ENCODE data around the gene ZBTB16. TPM values are rescaled to one million over a fixed set of nuclear protein-coding genes. Genes with fewer than 3 reads are reported as not detected.

ZBTB16 gene
- total and polyA plus RNA-seq, 2 of the 13 experiments (the other 11 are each of a cell fraction or from before 2014, with no cell fraction given): not detected

- CTCF ChIA-PET (ENCODE audit: low intra/inter-chr PET ratio, low total read pairs): no interaction called here
- no peaks in the 10 kb centered on the region for H3K79me2 ChIP-seq (ENCODE audit: insufficient read depth, low read length)
- H3K9ac ChIP-seq (ENCODE audit: insufficient read depth, low read depth, low read length): no peak overlapping the region
- intact Hi-C loops (cut with micrococcal nuclease; ENCODE audit: unreplicated experiment) (no loop called here), in situ Hi-C loops (cut with HindIII; ENCODE audit: extremely low pct_ligation_motif_present, low pct_unique_long_range_greater_than_20kb) (no loop called here)
- peaks cover 1 to 4% of the 10 kb centered on the region in 2 experiments; a peak in 2 of 5 replicates for H3K27me3 ChIP-seq (ENCODE audit: control insufficient read depth in 1 of 2, insufficient read depth in 2 of 2, low read length in 2 of 2)
- no peak for ATAC-seq
- H3K27ac ChIP-seq (ENCODE audit: extremely low read length, insufficient read depth, low read length): no peak overlapping the region
- no peak for DNase-seq (ENCODE audit: low spot score)
- FAIRE-seq: no peak
- POLR2A ChIA-PET: no interaction called here
- peaks cover 33% of the 10 kb centered on the region for H3K4me1 ChIP-seq (ENCODE audit: insufficient read depth, low read length)
- TF ChIP-seq TEAD3 (CRISPR knock-in tag; optimal IDR thresholded peaks at IDR 0.05; ENCODE audit: borderline replicate concordance) (no peak), SETDB1 (CRISPR knock-in tag; IDR thresholded peaks at IDR 0.05; ENCODE audit: borderline replicate concordance) (no peak), ZFP1 (CRISPR knock-in tag; IDR thresholded peaks at IDR 0.05) (no peak)
- no peak overlapping the region for H3K4me2 ChIP-seq (ENCODE audit: low read depth, low read length)
- H2AFZ ChIP-seq (ENCODE audit: low read length): no peak overlapping the region
- WGBS (ENCODE audit: low lambda C conversion rate): 53% methylated on average over 2 of the region's 4 CpGs
- no peaks in the 10 kb centered on the region for H3K9me3 ChIP-seq (ENCODE audit: low read length)
- no peak overlapping the region for H3K4me3 ChIP-seq (replicated peaks in 1 of 3; ENCODE audit: insufficient read depth in 1 of 3, low read depth in 2 of 3, low read length in 3 of 3)
- H4K20me1 ChIP-seq (ENCODE audit: insufficient read depth, low read length): no peaks in the 10 kb centered on the region
- BruUV-seq (replicated peaks): no TSS peak
- no peaks in the 10 kb centered on the region for H3K36me3 ChIP-seq (replicated peaks in 1 of 2; ENCODE audit: control insufficient read depth in 1 of 2, insufficient read depth in 2 of 2, low read length in 2 of 2)
These were observed 30.2 kb downstream of the ZBTB16 start for GRCh38 chr11:114089748-114090147.

- FAIRE-seq (no peak), DNase-seq (ENCODE audit: low spot score) (no peak), ATAC-seq (no peak)
- BruUV-seq (replicated peaks): no TSS peak
- Histone ChIP-seq H3K9ac (ENCODE audit: insufficient read depth, low read depth, low read length) (no peak overlapping the region), H3K4me3 (replicated peaks in 1 of 3; ENCODE audit: insufficient read depth in 1 of 3, low read depth in 2 of 3, low read length in 3 of 3) (no peak overlapping the region), H2AFZ (ENCODE audit: low read length) (no peak overlapping the region), H4K20me1 (ENCODE audit: insufficient read depth, low read length) (no peaks in the 10 kb centered on the region), H3K9me3 (ENCODE audit: low read length) (no peaks in the 10 kb centered on the region), H3K27me3 (ENCODE audit: control insufficient read depth in 1 of 2, insufficient read depth in 2 of 2, low read length in 2 of 2) (peaks cover 1 to 4% of the 10 kb centered on the region in 2 experiments; a peak in 2 of 5 replicates), H3K36me3 (replicated peaks in 1 of 2; ENCODE audit: control insufficient read depth in 1 of 2, insufficient read depth in 2 of 2, low read length in 2 of 2) (no peaks in the 10 kb centered on the region), H3K27ac (ENCODE audit: extremely low read length, insufficient read depth, low read length) (no peak overlapping the region), H3K4me1 (ENCODE audit: insufficient read depth, low read length) (peaks cover 33% of the 10 kb centered on the region), H3K79me2 (ENCODE audit: insufficient read depth, low read length) (no peaks in the 10 kb centered on the region), H3K4me2 (ENCODE audit: low read depth, low read length) (no peak overlapping the region)
- POLR2A ChIA-PET: no interaction called here
- WGBS (ENCODE audit: low lambda C conversion rate): 26% methylated on average over 4 of the region's 4 CpGs
- in situ Hi-C loops (cut with HindIII; ENCODE audit: extremely low pct_ligation_motif_present, low pct_unique_long_range_greater_than_20kb): no loop called here
- intact Hi-C loops (cut with micrococcal nuclease; ENCODE audit: unreplicated experiment): no loop called here
- TF ChIP-seq SP140L (CRISPR knock-in tag; IDR thresholded peaks at IDR 0.05; ENCODE audit: borderline replicate concordance) (no peak), GATAD1 (CRISPR knock-in tag; IDR thresholded peaks at IDR 0.05) (no peak), ZBTB3 (CRISPR knock-in tag; IDR thresholded peaks at IDR 0.05; ENCODE audit: borderline replicate concordance, low read depth) (no peak), ZNF354B (CRISPR knock-in tag; IDR thresholded peaks at IDR 0.05) (no peak), ZEB1 (IDR thresholded peaks at IDR 0.05; ENCODE audit: insufficient replicate concordance, low read depth) (no peak), ATF7 (IDR thresholded peaks at IDR 0.05) (no peak), ATF7 (CRISPR knock-in tag; IDR thresholded peaks at IDR 0.05) (no peak)
- CTCF ChIA-PET (ENCODE audit: low intra/inter-chr PET ratio, low total read pairs): no interaction called here
These were observed 30.9 kb downstream of the ZBTB16 start for GRCh38 chr11:114090225-114090910.

All from HepG2 (cell line).